ENCODE measurements around the gene ETV3L.

DNA sequence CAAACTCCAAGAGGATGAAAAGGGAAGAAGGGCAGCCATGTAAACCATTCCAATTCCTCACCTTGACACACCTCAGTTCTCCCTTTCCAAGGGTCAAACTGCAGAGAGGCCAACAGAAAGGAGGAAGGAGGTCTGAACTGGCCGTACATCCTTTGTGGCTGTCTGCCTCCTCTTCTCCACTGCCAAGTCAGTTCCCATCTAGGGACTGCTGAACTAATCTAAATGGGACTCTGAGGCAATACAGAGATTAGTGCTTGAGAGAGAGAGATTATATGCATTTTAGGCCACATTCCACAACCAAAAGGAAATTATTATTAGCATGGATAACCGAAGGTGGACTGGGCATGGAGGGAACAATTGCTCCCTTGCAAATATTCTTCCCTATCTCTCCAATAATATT, 56.8 kb downstream of the ETV3L start:
- TF ChIP-seq, protein P1, sequence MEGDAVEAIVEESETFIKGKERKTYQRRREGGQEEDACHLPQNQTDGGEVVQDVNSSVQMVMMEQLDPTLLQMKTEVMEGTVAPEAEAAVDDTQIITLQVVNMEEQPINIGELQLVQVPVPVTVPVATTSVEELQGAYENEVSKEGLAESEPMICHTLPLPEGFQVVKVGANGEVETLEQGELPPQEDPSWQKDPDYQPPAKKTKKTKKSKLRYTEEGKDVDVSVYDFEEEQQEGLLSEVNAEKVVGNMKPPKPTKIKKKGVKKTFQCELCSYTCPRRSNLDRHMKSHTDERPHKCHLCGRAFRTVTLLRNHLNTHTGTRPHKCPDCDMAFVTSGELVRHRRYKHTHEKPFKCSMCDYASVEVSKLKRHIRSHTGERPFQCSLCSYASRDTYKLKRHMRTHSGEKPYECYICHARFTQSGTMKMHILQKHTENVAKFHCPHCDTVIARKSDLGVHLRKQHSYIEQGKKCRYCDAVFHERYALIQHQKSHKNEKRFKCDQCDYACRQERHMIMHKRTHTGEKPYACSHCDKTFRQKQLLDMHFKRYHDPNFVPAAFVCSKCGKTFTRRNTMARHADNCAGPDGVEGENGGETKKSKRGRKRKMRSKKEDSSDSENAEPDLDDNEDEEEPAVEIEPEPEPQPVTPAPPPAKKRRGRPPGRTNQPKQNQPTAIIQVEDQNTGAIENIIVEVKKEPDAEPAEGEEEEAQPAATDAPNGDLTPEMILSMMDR (IDR thresholded peaks at IDR 0.05): no peak
- no peak for TF ChIP-seq POLR2A (IDR thresholded peaks at IDR 0.05)

Data from Peyer's patch (tissue), 4 donors.